Measurements from ENCODE around the gene RXRG.

RXRG gene

DNA sequence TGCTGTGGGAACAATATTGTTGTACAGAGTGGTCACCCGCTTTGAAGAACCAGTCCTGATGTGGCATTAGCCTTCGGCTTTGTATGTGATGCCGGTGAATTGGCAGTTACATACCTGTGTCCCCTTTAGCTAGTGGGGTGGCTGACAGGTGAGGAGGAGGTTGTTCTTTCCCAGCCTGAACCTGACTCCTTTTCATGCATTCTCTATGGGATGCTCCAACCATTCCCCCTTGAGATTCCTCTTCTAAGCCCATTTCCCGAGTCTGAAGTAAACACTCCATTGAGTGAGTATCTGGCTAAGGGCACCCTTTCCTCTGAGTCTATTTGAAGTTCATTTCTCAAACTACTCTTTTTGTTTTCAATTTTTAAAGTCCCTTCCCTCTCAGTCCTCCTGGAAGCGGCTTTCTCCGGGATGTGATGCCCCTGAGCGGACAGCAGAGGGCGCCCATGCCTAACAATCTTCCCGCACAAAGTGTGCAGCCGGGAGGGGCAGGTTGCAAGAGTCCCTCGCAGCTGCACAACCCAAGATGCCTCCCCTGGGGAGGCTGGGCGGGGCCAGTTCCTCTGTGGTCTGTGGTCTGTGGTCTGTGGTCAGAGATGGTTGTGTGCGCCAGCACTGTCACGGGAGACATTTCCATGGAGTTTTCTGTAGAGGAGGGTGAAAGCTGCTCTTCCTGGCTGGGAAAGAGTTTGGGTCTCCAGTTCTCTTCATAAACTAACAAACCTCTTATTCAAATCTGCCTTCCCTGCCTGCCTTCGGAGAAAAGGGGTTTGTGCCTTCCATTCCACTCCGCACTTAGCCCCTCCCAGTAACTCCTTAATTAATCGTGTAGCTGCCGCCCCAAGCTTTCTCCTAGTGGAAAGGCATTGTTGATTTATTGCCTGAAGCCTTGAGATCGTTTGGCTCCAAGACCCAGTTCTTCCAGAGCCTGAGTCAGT is 52.0 kb downstream of the RXRG start:
- peak overlapping the region; percentile 58 for H3K4me2 ChIP-seq
- peaks cover 19% of the 10 kb centered on the region for H3K4me1 ChIP-seq (ENCODE audit: low read depth, poor library complexity, severe bottlenecking)
- H3K4me3 ChIP-seq (IDR thresholded peaks at IDR 0.05; ENCODE audit: insufficient read depth, low read depth, low read length) = peak overlapping the region; percentile 90
- no peaks in the 10 kb centered on the region for H3K79me2 ChIP-seq (ENCODE audit: insufficient read depth, low read depth)
- peak overlapping the region; percentile 11; the same call in 1 of the 2 replicates for H2AFZ ChIP-seq (ENCODE audit: low read depth)
- H3K9ac ChIP-seq = no peak overlapping the region
- no peaks in the 10 kb centered on the region for H4K20me1 ChIP-seq (ENCODE audit: insufficient read depth)
- no peaks in the 10 kb centered on the region for H3K36me3 ChIP-seq (ENCODE audit: insufficient read depth)
- H3K27me3 ChIP-seq (ENCODE audit: insufficient read depth, low read depth) = peaks cover 21% of the 10 kb centered on the region
- no peak overlapping the region for H3K27ac ChIP-seq
- peak; percentile 100 for TF ChIP-seq CTCF (conservative IDR thresholded peaks at IDR 0.05; ENCODE audit: low read depth, low read length)

DNA sequence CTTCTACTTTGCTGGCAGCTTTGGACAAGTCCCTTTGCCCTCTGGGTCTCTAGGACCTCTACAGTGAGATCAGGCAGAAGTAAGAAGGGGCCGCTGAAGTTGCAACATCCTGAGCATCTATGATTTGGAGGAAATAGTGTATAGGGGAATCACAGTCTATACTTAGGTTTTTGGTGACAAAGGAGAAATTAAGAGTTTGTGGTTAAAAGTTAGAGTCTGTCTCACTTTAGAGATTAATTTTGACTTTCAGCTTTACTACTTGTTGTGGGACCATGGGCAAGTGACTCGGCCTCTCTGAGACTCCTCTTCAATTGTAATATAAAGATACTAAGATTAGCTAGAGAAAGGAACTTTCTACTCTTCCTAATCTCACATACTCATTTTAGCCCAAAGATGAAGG is 55.3 kb downstream of the RXRG start:
- no peak overlapping the region for H3K9ac ChIP-seq
- no peaks in the 10 kb centered on the region for H3K79me2 ChIP-seq (ENCODE audit: insufficient read depth, low read depth)
- H4K20me1 ChIP-seq (ENCODE audit: insufficient read depth) = no peaks in the 10 kb centered on the region
- H3K27ac ChIP-seq = no peak overlapping the region
- H3K27me3 ChIP-seq (ENCODE audit: insufficient read depth, low read depth) = peaks cover 12% of the 10 kb centered on the region
- TF ChIP-seq CTCF (conservative IDR thresholded peaks at IDR 0.05; ENCODE audit: low read depth, low read length) = no peak
- peaks cover 19% of the 10 kb centered on the region for H3K4me1 ChIP-seq (ENCODE audit: low read depth, poor library complexity, severe bottlenecking)
- no peak overlapping the region for H2AFZ ChIP-seq (ENCODE audit: low read depth)
- H3K36me3 ChIP-seq (ENCODE audit: insufficient read depth) = no peaks in the 10 kb centered on the region
- no peak overlapping the region for H3K4me3 ChIP-seq (IDR thresholded peaks at IDR 0.05; ENCODE audit: insufficient read depth, low read depth, low read length)
- H3K4me2 ChIP-seq = no peak overlapping the region

GRCh38 chr1:165387961-165388360 is 57.0 kb downstream of the RXRG start:
- Histone ChIP-seq H3K27me3 (ENCODE audit: insufficient read depth, low read depth) (peaks cover 6% of the 10 kb centered on the region; the same call in 1 of the 2 replicates), H3K4me1 (ENCODE audit: low read depth, poor library complexity, severe bottlenecking) (peaks cover 10% of the 10 kb centered on the region), H3K79me2 (ENCODE audit: insufficient read depth, low read depth) (no peaks in the 10 kb centered on the region), H4K20me1 (ENCODE audit: insufficient read depth) (no peaks in the 10 kb centered on the region), H3K27ac (no peak overlapping the region), H2AFZ (ENCODE audit: low read depth) (no peak overlapping the region), H3K9ac (no peak overlapping the region), H3K4me3 (IDR thresholded peaks at IDR 0.05; ENCODE audit: insufficient read depth, low read depth, low read length) (no peak overlapping the region), H3K4me2 (no peak overlapping the region), H3K36me3 (ENCODE audit: insufficient read depth) (no peaks in the 10 kb centered on the region)
- TF ChIP-seq CTCF (conservative IDR thresholded peaks at IDR 0.05; ENCODE audit: low read depth, low read length) = no peak

- Histone ChIP-seq H2AFZ (ENCODE audit: low read depth) (no peak overlapping the region), H4K20me1 (ENCODE audit: insufficient read depth) (no peaks in the 10 kb centered on the region), H3K4me2 (no peak overlapping the region), H3K4me3 (IDR thresholded peaks at IDR 0.05; ENCODE audit: insufficient read depth, low read depth, low read length) (no peak overlapping the region), H3K9ac (no peak overlapping the region), H3K36me3 (ENCODE audit: insufficient read depth) (no peaks in the 10 kb centered on the region), H3K4me1 (ENCODE audit: low read depth, poor library complexity, severe bottlenecking) (peaks cover 6% of the 10 kb centered on the region), H3K27me3 (ENCODE audit: insufficient read depth, low read depth) (peaks cover 6% of the 10 kb centered on the region; the same call in 1 of the 2 replicates), H3K79me2 (ENCODE audit: insufficient read depth, low read depth) (no peaks in the 10 kb centered on the region), H3K27ac (no peak overlapping the region)
- no peak for TF ChIP-seq CTCF (conservative IDR thresholded peaks at IDR 0.05; ENCODE audit: low read depth, low read length)
Observed at GRCh38 chr1:165387505-165387904, 57.4 kb downstream of the RXRG start.

Data from KMS-11 (cell line).